ENCODE results near the gene RBBP7. TPM values are rescaled to one million over a fixed set of nuclear protein-coding genes. Genes with fewer than 3 reads are reported as not detected.
A peak's percentile ranks its signal among the peaks of the same experiment; 100 is the strongest.

The RBBP7 gene
- polyA plus RNA-seq, 3 donors: 32.2 to 56.8 (median 52.6) TPM

- Mint-ChIP-seq H3K4me3 (no peak overlapping the region), H3K36me3 (peaks cover 0 to 15% of the 10 kb centered on the region in 2 donors), H3K27me3 (ENCODE audit: low read depth in 3 of 3) (peaks cover 0 to 7% (median 0%) of the 10 kb centered on the region in 3 donors), H3K4me1 (peaks cover 14% of the 10 kb centered on the region), H3K27ac (no peak overlapping the region), H3K9me3 (peaks cover 0 to 10% (median 0%) of the 10 kb centered on the region in 7 donors)
- Histone ChIP-seq H3K4me3 (replicated peaks in 1 of 3; ENCODE audit: low read depth in 2 of 3, low read length in 3 of 3) (no peak overlapping the region), H3K79me2 (ENCODE audit: insufficient read depth, low read length) (peaks cover 34% of the 10 kb centered on the region), H2AFZ (ENCODE audit: insufficient read depth, low read depth, low read length, poor library complexity, severe bottlenecking) (no peak overlapping the region), H4K20me1 (ENCODE audit: insufficient read depth, low read length) (no peaks in the 10 kb centered on the region), H3K4me2 (replicated peaks; ENCODE audit: extremely low read depth, low read length, poor library complexity, severe bottlenecking) (no peak overlapping the region), H3K27me3 (ENCODE audit: control insufficient read depth in 2 of 2, insufficient read depth in 2 of 2, low read length in 2 of 2) (no peaks in the 10 kb centered on the region), H3K36me3 (replicated peaks in 1 of 2; ENCODE audit: control insufficient read depth in 1 of 2, insufficient read depth in 2 of 2, low read length in 2 of 2) (no peaks in the 10 kb centered on the region), H3K27ac (ENCODE audit: low read depth in 1 of 2, low read length in 2 of 2) (no peak overlapping the region), H3K9ac (ENCODE audit: insufficient read depth, low read length, poor library complexity, severe bottlenecking) (no peak overlapping the region), H3K9me3 (replicated peaks in 1 of 2; ENCODE audit: control insufficient read depth in 1 of 2, insufficient read depth in 1 of 2, low read length in 2 of 2) (no peaks in the 10 kb centered on the region), H3K4me1 (ENCODE audit: control insufficient read depth in 1 of 2, insufficient read depth in 2 of 2, low read length in 2 of 2) (peaks cover 10 to 19% of the 10 kb centered on the region in 2 donors)
- WGBS (ENCODE audit: insufficient coverage): no CpG with 5 or more reads among the region's 8 CpGs
- no peak for TF ChIP-seq CTCF (IDR thresholded peaks at IDR 0.05)
- intact Hi-C loops (cut with micrococcal nuclease): no loop called here
- DNase-seq: no peak
Measured at GRCh38 chrX:16804923-16805464, 65.2 kb downstream of the RBBP7 start.

GRCh38 chrX:16797841-16798240 is 72.3 kb downstream of the RBBP7 start:
- TF ChIP-seq CTCF (IDR thresholded peaks at IDR 0.05): no peak
- Mint-ChIP-seq H3K36me3 (peaks cover 13 to 26% of the 10 kb centered on the region in 2 donors), H3K9me3 (peaks cover 0 to 10% (median 0%) of the 10 kb centered on the region in 7 donors), H3K27me3 (ENCODE audit: low read depth in 3 of 3) (peaks cover 0 to 10% (median 0%) of the 10 kb centered on the region in 3 donors), H3K4me1 (peaks cover 8% of the 10 kb centered on the region), H3K27ac (peak overlapping the region in 3 of 7 donors; percentile 50 to 76 (median 75)), H3K4me3 (no peak overlapping the region)
- Histone ChIP-seq H2AFZ (ENCODE audit: insufficient read depth, low read depth, low read length, poor library complexity, severe bottlenecking) (no peak overlapping the region), H3K79me2 (ENCODE audit: insufficient read depth, low read length) (peaks cover 14% of the 10 kb centered on the region), H3K4me3 (replicated peaks in 1 of 3; ENCODE audit: low read depth in 2 of 3, low read length in 3 of 3) (no peak overlapping the region), H3K27me3 (ENCODE audit: control insufficient read depth in 2 of 2, insufficient read depth in 2 of 2, low read length in 2 of 2) (no peaks in the 10 kb centered on the region), H3K9me3 (replicated peaks in 1 of 2; ENCODE audit: control insufficient read depth in 1 of 2, insufficient read depth in 1 of 2, low read length in 2 of 2) (no peaks in the 10 kb centered on the region), H4K20me1 (ENCODE audit: insufficient read depth, low read length) (no peaks in the 10 kb centered on the region), H3K36me3 (replicated peaks in 1 of 2; ENCODE audit: control insufficient read depth in 1 of 2, insufficient read depth in 2 of 2, low read length in 2 of 2) (peaks cover 2 to 12% of the 10 kb centered on the region in 2 donors), H3K9ac (ENCODE audit: insufficient read depth, low read length, poor library complexity, severe bottlenecking) (no peak overlapping the region), H3K4me2 (replicated peaks; ENCODE audit: extremely low read depth, low read length, poor library complexity, severe bottlenecking) (no peak overlapping the region), H3K4me1 (ENCODE audit: control insufficient read depth in 1 of 2, insufficient read depth in 2 of 2, low read length in 2 of 2) (no peaks in the 10 kb centered on the region), H3K27ac (ENCODE audit: low read depth in 1 of 2, low read length in 2 of 2) (peak overlapping the region in 1 of 2 donors; percentile 23)
- WGBS (ENCODE audit: insufficient coverage): no CpG with 5 or more reads among the region's 4 CpGs
- intact Hi-C loops (cut with micrococcal nuclease): no loop called here
- DNase-seq: no peak
